ACHN (cell line): ENCODE data around the gene MTRF1L.

Experiments
- DNase-seq: peaks from one replicate; pipeline ENCODE4 v3.0.0-alpha.2; 2015
- in situ Hi-C: cut with HindIII; loops from 2 replicates; pipeline ENCODE4 v1.10.0; 2017; ENCODE audit warnings: low sequenced_read_pairs, low pct_ligation_motif_present, low pct_unique_long_range_greater_than_20kb

The MTRF1L gene

DNA sequence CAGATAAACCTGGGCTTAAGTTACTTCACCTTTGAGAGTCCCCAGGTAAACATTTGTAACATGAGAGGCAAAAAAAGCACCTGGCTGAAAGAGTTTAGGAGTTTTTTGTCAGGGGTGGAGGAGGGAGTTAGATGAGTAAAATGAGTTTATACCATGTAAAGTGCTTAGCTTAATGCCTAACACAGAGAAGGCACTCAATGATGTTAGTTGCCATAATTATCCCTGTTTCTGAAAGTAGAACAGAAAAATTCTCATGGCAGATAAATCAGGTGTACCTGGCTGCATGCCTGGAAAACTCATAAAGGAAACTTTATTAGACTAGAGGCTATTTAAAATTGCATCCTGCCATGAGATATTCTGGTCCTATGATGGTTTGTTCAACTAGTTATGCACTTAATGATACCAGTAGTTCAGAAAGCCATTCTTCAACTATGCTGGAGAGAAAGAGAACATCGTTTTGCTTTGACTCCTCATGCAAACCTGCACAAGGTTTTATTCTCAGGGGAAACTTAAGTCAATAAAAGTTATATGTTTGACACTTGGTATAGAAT is 60.1 kb downstream of the MTRF1L start:
- in situ Hi-C loops, result no loop called here
- no peak for DNase-seq

DNA sequence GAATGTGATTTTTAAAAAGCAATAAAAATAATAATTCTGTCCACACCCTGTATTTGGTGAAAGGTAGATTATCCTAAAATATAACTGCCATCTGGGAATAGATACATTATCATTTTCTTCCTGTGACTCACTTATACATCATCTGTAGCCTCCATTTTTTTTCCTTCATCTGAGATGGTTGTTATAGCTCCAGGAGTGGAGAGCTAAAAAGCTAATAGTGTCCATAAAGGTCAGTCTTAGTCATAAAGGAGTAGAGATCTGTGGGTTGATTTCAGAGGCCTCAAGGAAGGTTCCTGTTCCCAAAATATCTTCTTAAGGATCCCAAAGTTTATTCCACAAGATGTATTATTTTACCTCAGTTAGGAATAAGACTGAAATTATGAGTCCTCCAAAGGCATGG is 60.8 kb downstream of the MTRF1L start:
- in situ Hi-C loops, result no loop called here

More for the DNA sequence above, 60.8 kb downstream of the MTRF1L start:
- no peak for DNase-seq
